Endothelial cell of umbilical vein (primary cell): ENCODE measurements around the gene LILRA2.

ENCODE experiments used
- CTCF ChIP-seq, 2 donors: IDR thresholded peaks; 1 replicate in 1 of 2; 2 replicates in 1 of 2; pipeline ENCODE4 v1.5.1; 2011; ENCODE audit warnings: low read length in 2 of 2, mild to moderate bottlenecking in 2 of 2, moderate library complexity in 2 of 2, control low read depth in 1 of 2, inconsistent platforms in 1 of 2, low read depth in 1 of 2; ENCODE audit not compliant: insufficient read depth in 1 of 2; ENCODE audit errors: extremely low read depth in 1 of 2
- POLR2A ChIP-seq: IDR thresholded peaks from 2 replicates; pipeline ENCODE4 v1.6.1; 2012; ENCODE audit warnings: low read depth, mild to moderate bottlenecking, control low read depth, low read length
- POLR2AphosphoS5 ChIP-seq: IDR thresholded peaks from 2 replicates; pipeline ENCODE4 v1.6.1; 2012; ENCODE audit warnings: low read depth, mild to moderate bottlenecking, control low read depth, low read length, moderate library complexity; ENCODE audit not compliant: insufficient read depth

GRCh38 chr19:54551950-54552912 is 21.4 kb upstream of the LILRA2 start:
- TF ChIP-seq CTCF (IDR thresholded peaks at IDR 0.05; ENCODE audit: extremely low read depth in 1 of 2, insufficient read depth in 1 of 2, low read depth in 1 of 2, low read length in 2 of 2) = no peak
- TF ChIP-seq POLR2A = no peak
- no peak for TF ChIP-seq POLR2AphosphoS5
